Astrocyte (in vitro differentiated cells and primary cell): ENCODE data around the gene TKTL2.

Experiments used
- CTCF ChIP-seq: IDR thresholded peaks from 2 replicates; pipeline ENCODE4 v1.5.1; 2011; ENCODE audit warnings: low read depth, mild to moderate bottlenecking, inconsistent platforms, low read length, moderate library complexity; ENCODE audit not compliant: insufficient read depth
- EZH2 ChIP-seq: IDR thresholded peaks from 2 replicates; pipeline ENCODE4 v1.6.1; 2012; ENCODE audit warnings: mild to moderate bottlenecking, low read length, inconsistent platforms; ENCODE audit not compliant: insufficient read depth

GRCh38 chr4:163473576-163473975 is at the start of gene TKTL2:
- TF ChIP-seq CTCF (no peak), EZH2 (no peak)
